ENCODE results near the gene TSKS.
"Not testable (repeated sequence)": the region's sequence is repeated elsewhere in the genome, so short reads cannot be mapped to it uniquely, and the experiment has no call there.

TSKS gene

DNA sequence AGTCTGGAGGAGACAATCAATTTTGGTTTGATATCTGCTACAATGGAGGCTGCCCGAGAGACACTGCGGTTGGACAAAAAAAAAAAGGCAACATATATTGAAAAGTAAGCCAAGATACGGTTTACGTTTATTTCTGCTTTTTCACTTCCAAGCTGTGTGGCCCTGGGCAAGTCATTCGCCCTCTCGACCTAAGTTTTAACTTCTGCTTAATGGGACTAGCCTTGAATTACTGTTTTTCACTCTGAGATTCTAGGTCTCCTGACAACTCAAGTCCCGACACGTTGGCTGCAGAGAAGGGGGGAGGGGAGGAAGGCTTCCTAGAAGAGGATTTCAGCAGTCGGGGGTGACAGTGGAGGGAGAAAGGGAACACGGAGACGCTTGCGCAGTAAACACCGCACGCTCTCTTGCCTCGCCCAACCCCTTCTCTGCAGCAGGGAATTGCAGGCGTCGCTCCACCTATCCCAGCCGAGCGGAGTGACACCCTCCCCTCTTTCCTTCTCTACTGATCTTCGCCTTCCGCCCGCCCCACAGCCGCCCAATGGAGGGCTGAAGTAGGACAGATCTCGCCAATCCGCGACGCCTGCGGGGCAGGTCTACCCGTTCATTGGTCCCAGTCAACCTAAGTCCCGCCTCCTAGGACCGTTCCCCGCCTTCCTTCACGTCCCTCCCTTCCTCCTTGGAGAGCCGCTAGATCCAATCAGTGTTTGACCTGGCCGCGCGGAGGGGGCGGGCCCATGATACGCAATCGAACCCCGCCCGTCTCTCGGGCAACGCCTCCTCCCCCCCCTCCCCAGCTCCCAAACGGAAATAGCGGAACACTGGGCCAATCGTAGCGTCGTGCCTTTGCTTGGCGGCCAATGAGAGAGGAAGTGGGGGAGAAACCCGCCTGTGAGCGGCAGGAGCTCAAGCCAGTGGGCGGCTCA lies 3.2 kb upstream of the TSKS start:
- peak; percentile 100 for DNase-seq

DNA sequence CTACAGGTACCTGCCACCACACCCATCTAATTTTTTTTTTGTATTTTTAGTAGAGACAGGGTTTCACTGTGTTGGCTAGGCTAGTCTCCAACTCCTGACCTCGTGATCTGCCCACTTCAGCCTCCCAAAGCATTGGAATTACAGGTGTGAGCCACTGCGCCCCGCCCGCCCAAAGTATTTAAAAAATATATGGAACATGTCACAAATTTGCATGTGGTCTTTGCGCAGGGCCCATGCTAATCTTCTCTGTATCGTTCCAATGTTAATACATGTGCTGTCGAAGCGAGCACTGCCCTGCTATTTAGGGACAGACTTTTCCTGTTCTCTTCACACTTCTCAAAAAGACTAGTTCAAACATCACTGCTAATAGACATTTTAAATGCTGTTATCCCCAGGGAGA lies 1.2 kb upstream of the TSKS start:
- no peak for DNase-seq

DNA sequence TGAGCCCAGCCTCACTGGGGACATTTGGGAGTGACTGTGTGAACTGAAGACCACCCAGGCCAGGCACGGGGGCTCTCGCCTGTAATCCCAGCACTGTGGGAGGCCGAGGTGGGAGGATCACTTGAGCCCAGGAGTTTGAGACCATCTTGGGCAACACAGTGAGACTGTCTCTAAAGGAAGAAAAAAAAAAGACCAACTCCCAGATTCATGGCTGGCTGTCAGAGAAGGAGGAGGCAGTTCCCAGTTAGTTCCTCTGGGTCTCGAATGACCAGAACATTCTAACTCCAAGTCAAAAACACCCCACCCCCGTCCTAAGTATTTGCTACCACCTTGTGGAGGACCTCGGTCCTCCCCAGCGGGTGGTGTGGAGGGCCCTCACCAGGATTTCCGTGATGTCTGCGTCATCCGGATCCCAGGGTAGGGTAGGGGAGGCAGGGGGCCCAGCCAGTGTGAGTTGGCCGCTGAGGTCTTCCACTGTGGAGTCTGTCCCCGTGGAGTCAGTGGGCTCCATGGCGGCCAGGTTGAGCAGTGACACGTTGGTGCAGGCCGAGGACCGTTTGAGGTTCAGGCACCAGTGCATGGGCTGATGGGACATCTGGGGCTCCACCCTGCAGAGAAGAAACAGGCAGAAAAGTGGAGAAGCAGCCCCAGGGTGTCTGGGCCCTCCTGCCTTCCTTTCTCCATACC lies 1.3 kb downstream of the TSKS start:
- DNase-seq, result no peak

DNA sequence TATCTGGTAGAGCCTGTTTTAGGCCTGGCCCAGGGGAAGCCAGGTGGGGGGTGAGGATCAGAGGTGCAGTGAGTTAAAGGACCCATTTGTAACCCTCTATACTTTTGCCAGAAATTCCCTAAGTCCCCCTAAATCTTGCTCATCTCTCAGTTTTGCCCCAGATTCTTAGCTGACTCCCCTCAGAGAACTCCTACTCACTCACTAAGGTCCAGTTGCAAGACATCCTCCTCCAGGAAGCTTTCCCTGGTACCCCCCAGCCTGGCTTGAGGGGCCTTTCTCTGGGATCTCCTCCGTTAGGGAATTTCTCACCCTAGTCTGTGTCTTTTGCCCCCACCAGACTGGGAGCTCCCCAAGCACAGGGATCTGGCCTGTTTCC lies 1.9 kb downstream of the TSKS start:
- DNase-seq, result no peak

DNA sequence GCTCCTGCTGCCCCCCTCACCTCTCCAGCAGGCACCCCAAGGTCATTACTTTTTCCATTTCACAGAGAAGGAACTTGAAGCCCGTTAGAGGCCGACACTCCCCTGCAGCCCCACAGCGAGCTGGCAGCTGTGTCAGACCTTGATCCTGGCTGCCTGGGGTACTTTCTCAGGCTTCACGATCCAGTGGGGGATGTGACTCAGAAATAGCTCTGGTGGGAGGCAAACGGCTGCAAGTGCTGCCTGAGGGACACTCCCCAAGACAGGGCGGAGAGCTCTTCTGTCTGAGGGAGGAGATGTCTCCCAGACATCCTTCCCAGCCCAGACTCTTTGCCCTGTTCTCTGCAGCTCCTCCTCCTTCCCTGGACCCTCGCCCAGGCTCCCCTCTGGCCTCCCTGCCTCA lies 4.8 kb downstream of the TSKS start:
- DNase-seq, result no peak

DNA sequence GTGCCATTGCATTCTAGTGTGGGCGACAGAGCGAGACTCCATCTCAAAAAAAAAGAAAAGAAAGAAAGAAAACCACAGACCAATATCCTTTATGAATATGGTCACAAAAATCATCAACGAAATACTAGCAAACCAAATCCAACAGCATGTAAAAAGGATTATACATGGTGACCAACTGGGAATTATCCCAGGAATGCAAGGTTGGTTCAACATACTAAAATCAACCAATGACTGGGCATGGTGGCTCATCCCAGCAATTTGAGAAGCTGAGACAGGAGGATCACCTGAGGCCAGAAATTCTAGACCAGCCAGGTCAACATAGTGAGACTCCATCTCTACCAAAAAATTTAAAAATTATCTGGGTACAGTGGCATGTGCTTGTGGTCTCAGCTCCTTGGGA lies 7.2 kb downstream of the TSKS start:
- DNase-seq, result no peak

DNA sequence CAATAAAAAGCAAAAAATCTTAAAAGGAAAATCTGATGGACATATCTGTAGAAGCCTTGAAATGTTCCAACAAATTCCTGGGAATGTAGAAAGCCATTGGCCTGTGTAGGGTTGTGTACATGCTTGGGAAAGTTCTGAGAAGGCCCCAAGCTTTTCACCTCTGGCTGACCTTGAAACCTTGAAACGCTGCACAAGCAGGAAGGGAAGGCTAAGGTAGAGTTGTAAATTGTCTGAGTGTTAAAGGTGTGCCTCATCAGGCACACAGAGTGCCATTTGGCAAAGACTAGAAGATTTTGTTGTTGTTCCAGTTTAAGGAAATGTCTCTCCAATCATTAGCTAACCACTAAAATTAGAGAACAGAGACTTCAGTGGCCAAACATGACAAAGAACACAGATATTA lies 10.4 kb downstream of the TSKS start:
- no peak for DNase-seq

DNA sequence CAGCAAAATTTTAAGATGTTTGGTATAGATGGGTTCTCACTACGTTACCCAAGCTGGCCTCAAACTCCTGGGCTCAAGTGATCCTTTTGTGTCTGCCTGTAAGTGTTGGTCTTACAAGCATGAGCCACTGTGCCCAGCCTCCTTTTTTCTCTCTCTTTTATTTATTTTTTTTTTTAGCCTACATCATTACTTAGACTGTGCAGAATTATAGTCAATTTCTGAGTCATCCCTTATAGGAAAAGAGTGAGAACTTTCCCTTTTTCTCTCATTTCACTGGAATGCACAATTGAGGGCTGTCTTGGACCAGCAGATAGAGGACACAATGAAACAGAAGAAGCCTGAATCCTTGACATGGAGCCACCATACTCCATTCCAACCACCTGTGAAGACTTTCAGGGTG lies 13.3 kb downstream of the TSKS start:
- DNase-seq, result no peak

DNA sequence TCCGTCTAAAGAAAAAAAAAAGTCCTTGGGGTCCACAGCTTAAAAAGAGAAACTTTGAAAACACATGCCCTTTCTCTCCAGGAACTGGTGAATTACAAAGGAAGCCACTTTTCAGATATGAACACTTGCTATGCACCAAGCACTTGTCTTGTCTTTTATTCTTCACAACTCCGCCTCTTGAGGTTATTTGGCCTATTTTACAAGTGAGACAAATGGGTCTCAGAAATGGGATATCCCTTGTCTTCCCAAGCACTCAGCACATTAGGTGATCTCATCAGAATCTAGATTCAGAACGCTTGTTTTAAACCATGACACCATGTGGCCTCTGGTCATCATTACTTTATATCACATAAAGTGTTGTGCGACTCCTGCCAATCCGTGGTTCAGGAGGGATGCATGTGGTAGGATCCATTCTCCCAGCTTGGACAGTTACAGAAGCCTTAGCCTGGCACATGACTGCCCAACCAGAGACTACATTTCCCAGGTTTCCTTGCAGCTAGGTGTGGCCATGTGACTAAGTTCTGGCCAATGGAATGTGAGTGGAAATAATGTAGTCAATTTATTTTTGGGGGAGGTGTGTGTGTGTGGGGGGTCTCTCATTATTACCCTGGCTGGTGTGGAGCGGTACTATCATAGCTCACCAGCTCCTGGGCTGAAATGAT lies 13.9 kb downstream of the TSKS start:
- no peak for DNase-seq

DNA sequence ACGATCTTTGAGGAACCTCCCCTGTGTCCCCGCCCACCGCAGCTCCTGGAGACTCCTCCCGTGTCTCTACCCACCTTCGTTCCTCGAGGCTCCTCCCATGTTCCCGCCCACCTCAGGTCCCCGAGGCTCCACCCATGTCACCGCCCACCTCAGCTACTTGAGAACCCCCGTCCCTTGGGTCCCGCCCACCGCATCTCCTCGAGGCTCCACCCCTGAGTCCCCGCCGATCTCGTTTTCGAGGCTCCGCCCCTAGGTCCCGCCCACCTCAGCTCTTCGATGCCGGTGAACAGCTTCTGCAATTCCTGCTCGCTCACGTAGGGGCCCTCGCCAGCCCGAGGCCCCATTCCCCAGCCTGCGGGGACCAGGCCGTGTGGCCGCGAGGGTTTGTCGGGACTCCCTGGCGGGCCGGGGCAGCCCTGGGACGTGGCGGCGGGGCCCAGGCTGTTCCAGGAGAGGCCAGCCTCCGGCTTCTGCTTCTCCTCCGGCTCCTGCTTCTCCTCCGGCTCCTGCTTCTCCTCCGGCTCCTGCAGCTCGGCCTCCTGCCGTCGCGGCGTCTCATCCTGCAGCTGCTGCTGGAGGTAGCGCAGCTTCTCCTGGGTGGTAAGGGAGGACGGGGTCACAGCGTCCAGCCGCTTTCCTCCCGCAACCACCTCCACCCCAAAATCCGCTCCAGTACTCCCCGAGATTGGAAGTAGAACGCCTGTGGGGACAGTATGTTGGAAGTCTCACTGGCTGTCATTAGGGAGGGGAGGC lies 16.7 kb downstream of the TSKS start:
- peak; percentile 82 for DNase-seq

DNA sequence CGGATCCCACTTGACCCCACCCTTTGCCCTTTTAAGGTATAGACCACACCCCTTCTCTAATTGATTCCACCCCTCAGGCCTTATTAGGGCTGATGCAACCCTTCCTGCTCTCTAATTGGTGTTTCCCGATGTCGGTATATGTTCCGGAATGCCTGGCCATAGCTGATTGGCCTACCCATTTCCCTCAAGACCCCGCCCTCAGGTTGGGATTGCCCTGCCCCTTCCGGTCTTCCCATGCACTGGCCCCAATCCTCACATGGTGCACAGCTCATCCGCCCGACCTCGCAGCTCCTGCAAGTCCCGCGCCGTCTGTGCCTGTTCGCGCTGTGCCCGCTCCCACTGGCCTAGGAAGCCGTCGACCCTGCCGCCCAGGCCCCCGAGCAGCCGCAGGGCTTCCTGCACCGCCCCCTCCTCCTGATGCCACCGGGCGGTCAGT lies 18.1 kb downstream of the TSKS start:
- no peak for DNase-seq

DNA sequence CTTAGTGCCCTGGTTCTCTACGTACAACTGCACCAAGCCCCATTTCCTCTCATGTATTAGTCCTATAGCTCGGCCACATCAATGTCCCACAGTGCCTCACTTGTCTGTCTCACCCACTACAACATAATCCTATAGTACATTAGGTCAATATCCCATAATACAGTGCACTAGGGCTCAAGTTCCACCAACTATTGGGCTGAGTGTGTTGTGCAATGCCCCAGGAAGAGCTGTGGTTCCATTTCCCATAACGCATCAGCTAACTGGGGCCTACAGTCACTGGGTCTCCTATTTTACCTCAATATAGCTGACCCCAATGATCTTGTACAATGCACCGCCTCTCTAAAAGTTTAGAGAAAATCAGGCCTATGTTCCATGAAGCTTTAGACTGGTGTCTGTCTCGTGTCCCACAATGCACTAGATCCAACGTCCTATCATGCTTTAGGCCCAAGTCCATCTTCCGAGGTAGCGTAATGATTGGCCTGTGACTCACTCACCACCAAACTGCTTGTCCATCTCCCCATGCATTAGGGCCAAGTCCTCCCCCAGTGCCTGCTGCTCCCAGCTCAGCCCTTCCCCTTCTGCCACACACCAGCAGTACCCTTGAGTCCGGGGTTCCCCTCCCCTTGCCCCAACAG lies 21.8 kb downstream of the TSKS start:
- DNase-seq, result no peak

DNA sequence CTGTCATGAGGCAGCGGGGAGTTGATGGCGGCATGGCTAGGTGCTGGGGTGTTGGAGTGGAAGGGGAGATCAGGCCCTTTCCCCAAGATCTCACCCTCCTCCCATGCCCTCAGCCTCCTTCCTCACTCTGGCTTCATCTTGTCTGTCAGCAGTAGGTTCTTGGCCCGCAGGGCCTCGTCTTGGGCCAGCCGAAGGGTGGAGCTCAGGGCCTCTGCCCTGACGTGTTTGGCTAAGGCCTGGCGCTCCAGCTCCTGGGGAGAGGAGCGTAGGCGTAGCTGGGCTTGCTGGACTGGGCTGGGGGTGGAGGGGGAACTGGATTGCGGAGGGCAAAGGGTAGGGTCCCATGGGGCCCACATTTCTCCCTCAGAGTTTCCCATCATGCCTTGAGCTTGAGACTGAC lies 23.2 kb downstream of the TSKS start:
- DNase-seq, result no peak

DNA sequence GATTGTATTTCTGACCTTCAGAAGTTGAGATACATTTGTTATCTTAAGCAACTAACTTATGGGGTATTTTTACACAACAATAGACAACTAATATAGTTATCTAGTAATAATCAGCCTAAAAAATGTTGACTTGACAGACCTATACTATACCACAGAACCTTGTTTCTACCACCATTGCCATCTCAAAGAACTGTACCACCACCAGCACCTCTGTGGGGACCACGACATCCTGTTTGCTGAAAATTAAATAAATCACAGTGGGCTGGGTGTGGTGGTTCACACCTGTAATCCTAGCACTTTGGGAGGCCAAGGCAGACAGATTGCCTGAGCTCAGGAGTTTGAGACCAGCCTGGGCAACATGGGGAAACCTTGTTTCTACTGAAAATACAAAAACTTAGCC lies 24.0 kb downstream of the TSKS start:
- DNase-seq, result no peak

DNA sequence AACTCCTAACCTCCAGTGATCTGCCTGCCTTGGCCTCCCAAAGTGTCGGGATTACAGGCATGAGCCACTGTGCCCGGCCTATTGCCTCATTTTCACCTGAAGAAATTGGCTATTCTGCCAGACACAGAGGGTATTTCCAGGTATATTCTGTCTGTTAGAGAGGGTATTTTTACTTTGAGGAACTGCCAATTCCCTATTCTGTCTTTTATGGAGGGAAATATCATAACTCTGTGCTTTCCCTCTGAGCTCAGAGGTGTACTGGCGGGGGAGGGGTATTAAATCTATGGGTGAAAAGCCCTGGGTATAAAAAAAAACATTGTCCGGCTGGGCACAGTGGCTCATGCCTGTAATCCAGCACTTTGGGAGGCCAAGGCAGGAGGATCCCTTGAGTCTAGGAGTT lies 24.8 kb downstream of the TSKS start:
- no peak for DNase-seq

DNA sequence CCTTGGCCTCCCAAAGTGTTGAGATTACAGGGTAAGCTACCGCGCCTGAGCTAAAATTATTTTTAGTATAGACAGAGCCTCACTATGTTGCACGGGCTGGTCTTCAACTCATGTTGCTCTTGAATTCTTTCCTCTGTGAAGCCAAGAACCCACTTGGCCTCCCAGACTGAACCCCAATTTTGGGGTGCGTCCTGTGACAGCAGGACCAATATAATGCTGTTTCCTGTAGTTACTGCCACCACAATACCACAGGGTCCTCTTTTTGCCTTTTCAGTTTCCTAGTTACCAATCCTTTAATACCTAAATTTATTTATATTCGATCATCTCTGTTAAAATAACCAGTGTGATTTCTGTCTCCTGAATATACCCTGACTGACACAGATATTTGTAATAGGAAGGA lies 32.9 kb downstream of the TSKS start:
- no peak for DNase-seq

DNA sequence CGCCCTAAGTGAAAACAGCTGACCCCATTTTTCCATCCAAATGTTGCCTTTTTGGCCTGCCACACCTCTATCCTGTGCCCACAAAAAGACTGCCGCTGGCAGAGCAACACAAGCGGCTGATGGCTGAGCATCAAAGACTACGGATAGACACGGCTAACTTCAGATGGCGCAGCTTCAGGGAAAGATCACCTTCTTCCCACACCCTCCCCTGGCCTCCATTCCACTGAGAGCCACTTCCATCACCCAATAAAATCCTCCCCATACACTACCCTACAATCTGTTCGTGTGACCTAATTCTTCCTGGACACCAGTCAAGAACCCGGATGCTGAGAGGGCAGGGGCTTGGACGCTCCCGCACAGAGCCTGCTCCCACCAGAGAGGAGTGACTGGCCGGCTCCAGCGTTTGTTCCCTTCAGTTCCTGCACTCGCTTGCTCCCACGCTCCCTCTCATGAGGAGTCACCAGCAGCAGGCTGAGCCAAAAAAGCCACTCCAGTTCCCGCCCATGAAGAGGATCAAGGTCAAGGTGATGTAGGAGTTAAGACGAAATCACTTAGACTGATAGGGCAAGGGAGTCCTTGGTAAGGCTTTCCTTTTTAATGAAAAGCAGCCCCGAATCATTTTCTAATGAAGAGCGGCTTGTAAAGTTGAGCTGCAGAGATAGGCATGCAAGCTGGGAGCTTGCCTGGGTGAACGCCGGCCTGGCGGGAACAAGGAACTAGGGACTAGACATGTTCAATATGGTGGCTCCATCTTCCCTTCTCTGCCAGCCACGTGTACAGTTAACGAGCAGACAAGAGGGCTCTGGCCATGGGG lies 35.7 kb downstream of the TSKS start:
- no peak for DNase-seq

DNA sequence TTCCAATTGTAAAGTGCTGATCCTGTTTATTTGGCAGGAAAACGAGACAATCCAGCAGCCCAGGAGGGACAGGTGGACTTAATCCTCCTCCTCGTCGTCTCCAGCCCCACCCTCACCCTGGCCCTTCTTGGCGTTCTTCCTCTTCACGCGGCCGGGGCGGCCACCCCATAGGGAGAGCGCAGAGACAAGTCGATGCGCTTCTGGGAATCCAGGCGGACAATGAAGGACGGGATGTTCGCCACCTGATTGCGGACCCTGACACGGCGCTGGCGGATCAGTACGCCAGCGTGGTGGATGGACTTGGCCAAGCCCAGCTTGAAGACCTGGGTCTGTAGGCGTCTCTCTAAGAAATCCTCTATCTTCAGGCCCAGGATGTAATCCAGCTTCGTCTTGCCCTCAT lies 43.7 kb downstream of the TSKS start:
- not testable (repeated sequence) for DNase-seq

DNA sequence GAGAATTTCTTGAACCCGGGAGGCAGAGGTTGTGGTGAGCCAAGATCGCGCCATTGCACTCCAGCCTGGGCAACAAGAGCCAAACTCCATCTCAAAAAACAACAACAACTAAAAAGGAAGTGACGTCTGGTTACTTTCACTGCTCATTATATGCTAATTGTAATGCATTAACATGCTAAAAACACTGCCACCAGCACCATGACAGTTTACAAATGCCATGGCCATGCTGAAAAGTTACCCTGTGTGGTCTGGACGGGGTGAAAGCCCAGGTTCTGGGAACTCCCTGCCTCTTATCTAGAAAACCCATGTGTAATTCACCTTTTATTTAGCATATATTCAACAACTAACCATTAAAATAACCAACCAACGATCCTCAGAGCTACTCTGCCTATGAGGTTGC lies 44.1 kb downstream of the TSKS start:
- DNase-seq, result no peak

DNA sequence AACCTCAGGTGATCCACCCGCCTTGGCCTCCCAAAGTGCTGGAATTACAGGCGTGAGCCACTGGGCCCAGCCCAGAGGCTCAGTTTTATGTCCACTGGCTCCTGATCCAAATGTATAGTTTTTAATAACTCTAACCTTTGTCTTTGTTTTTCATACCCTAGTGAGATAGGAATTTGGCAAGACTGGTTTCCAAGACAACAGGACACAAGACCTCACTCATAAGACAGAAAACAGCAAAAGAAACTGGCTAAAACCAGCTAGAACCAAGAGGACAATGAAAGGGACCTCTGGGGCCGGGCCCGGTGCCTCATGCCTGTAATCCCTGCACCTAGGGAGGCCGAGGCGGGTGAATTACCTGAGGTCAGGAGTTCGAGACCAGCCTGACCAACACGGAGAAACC lies 44.6 kb downstream of the TSKS start:
- no peak for DNase-seq

DNA sequence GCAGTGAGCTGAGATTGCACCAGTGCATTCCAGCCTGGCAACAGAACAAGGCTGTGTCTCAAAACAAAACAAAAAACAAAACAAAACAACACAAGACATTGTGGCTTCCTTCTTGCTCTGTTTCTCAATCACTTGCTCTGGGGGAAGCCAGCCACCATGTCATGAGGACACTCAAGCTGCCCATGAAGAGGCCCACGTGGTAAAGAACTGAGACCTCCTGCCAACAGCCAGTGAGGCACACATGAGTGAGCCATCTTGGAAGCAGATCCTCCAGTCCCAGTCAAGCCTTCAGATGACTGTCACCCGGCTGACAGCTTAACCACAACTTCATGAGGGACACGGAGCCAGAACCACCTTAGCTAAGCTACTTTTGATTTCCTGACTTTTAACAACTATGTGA lies 47.0 kb downstream of the TSKS start:
- no peak for DNase-seq

Data from NCI-H1048 (cell line).